GM10266 (cell line): ENCODE measurements around the gene FRY.

Experiments used
- DNase-seq: peaks from one replicate; pipeline ENCODE4 v3.0.0; 2012; ENCODE audit errors: extremely low spot score
- TF ChIP-seq, protein P1 (sequence below): IDR thresholded peaks from 2 replicates; pipeline ENCODE4 v1.5.1; 2012; ENCODE audit warnings: mild to moderate bottlenecking, low read depth; ENCODE audit not compliant: control insufficient read depth, insufficient read depth; ENCODE audit errors: missing control alignments

The FRY gene

DNA sequence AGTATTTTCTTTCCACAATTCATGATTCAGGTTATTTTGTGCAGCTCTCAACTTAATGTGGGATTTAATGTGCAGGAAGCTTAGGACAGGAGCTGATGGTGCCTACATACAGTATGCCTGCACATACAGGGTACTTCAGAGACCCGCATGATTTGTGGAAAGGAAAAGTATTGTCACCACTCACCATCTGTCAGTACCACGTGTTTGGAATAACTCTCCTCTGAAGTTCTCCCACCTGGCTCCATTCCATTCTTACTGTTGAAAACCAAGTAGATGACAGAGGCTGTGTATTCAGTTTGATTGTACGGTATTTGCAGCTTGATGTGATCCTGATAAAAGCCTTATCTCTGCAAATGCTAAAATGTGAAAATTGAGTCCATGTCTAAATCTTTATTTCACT, 197.9 kb downstream of the FRY start:
- TF ChIP-seq, protein P1, sequence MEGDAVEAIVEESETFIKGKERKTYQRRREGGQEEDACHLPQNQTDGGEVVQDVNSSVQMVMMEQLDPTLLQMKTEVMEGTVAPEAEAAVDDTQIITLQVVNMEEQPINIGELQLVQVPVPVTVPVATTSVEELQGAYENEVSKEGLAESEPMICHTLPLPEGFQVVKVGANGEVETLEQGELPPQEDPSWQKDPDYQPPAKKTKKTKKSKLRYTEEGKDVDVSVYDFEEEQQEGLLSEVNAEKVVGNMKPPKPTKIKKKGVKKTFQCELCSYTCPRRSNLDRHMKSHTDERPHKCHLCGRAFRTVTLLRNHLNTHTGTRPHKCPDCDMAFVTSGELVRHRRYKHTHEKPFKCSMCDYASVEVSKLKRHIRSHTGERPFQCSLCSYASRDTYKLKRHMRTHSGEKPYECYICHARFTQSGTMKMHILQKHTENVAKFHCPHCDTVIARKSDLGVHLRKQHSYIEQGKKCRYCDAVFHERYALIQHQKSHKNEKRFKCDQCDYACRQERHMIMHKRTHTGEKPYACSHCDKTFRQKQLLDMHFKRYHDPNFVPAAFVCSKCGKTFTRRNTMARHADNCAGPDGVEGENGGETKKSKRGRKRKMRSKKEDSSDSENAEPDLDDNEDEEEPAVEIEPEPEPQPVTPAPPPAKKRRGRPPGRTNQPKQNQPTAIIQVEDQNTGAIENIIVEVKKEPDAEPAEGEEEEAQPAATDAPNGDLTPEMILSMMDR = no peak
- no peak for DNase-seq

DNA sequence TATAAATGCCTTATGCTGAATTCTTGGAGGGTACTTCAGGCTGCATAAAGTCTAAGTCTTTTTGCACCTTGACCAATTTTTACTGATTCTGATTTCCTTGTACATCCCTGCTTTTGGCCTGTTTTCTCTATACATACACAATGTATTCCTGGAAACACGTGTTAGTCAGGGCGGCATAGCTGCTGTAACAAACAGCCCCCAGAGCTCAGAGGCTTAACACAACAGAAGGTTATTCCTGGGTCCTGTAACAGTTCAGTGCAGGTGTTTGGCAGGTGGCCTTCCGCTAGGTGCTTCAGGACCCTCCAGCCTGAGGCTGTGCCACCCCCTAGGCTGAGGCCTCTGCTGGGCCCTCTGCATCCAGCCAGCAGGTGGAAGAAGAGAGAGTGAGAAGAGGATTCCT, 200.7 kb downstream of the FRY start:
- DNase-seq = no peak
- TF ChIP-seq, protein P1 = no peak

DNA sequence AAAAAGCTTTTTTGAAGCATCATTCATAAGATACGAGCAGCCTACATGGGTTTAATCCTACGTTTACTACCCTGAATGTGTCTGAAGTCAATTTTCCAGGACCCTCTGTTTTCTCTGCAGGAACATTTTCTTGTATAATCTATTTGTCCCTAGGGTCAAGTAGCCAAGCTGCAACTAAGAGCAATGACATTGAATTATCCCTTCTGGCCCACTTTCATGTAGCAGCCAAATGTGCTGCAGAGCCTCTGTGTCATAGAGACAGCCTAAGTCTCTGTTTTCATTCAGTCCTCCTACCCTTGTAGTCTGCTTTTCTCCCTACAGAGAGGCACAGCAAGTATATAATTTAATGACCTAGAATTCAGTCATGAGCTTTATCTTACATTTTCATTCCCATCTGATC, 201.5 kb downstream of the FRY start:
- DNase-seq = no peak
- TF ChIP-seq, protein P1 = no peak

DNA sequence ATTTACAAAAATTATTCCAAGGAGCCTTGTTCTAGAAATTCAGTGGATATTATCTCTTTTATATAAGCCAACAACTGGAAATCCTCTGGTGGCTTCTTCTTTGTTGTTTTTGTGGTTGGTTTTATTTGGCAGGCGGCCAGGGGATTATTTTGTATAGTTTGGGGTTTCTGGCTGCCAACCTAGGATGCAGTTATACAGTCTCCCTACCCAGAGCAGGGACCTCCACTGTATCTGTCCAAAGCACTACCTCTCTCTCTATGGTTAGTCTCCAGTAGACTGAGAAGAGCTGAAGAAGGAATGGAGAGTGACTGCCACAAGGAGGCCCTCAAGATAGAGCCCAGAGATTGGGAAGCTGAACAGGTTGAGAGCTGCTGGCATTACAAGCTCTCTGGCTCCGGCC, 203.3 kb downstream of the FRY start:
- TF ChIP-seq, protein P1 = no peak
- no peak for DNase-seq

GRCh38 chr13:32237681-32238080, 206.1 kb downstream of the FRY start:
- TF ChIP-seq, protein P1 = no peak
- DNase-seq = no peak

DNA sequence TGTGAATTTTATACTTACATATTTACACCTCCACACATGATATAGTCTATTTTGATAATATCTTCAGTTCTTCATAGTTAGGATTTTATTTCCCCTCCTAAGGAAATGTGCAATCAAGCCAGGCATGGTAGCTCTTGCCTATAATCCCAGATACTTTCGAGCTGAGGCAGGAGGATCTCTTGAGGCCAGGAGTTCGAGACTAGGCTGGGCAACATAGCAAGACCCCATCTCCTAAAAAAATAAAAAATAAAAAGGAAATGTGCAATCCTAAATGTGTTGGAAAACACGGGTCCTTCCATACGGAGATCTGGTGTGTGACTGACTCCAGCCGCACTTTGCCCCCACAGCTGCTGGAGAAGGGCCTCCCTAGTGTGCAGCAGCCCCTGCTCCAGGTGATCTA, 212.1 kb downstream of the FRY start:
- no peak for DNase-seq
- TF ChIP-seq, protein P1 = no peak

DNA sequence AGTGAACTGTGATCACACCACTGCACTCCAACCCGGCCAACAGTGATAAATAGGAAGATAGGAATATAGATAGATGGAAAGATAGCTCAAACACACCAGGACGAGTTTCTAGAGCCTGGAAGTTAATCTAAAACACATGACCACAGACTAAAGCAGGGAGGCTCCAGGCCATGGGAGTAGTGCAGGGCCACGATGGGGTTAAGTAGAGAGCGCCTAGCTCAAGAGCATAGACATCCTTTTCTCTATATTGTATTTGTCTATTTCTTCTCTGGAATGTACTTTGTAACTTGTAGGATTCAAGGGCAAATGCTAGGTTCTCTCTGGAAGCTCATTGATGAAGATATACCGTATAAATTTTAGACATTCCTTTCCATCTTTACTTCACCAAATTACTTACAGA, 214.0 kb downstream of the FRY start:
- TF ChIP-seq, protein P1 = no peak
- no peak for DNase-seq
